HG02798 (cell line): ENCODE data around the gene BABAM2.

ENCODE experiments used
- ATAC-seq: cut with Tn5 transposase; IDR thresholded peaks from one replicate; pipeline ENCODE4 v1.9.1; 2021; ENCODE audit warnings: mild to moderate bottlenecking; ENCODE audit not compliant: unreplicated experiment, poor library complexity

BABAM2 gene

DNA sequence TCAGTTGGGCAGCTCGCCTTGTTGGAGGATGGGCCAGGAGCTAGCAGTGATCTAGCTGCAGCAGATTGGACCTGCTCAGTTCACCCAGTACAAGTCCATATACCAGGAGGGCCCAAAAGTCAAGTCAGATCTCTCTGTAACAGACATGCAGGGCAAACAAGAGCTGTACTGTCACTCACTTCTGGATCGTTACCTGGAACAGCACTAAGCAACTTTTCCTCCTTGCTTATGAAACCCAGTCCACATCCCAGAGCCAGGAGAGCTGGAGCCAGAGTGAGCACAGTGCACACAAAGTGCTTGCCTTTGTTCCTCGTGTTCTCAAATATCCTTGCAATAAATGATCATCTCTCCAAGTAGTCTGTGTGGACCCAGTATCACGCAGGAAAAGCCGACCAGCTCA lies 258.0 kb downstream of the BABAM2 start:
- ATAC-seq = no peak

DNA sequence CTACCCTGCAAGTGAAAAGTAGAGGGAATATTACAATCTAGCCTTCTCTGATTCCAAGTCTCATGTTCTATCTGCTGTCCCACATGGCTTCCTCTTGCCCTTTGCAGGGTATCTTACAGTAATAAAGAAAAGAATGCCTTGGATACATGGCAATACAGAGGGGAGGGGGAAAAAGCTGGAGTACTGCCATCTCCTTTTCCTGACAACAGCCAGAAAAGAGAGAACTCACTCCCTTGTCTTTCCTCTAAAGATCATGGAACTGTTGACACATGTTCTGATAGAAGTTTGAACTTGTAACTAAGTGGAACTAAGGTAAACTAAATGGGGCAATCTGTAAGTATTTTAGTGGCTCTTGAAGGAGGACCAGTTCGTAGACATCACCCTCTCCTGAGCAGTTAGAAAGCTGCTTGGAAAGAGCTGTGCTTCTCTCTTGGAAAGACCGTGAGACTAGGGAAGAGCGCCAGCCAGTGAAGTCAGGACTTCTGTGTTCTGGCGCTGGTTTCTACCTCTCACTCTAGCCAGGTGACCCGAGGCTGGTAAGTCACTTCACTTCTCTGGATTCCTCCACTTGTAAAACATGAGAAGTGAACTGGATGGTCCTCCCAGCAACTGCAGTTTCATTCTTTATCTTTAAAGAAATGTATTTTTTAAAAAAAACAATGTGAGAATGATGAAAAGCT lies 259.8 kb downstream of the BABAM2 start:
- no peak for ATAC-seq

DNA sequence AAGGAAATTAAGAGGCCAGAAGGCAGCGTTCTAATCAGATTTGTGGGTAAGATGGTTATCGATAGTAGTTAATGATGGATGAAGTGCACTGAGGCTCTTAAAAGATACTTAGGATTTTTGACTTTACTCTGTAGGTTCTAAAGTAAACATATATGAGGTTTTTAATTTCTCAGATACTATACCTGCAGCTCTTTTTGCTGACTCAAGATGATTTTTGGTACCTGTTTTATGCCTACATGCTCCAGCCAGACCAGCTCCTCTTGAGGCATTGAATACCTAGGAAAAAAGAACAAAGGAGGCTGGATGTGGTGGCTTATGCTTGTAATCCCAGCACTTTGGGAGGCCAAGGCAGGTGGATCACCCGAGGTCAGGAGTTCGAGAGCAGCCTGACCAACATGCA lies 260.5 kb downstream of the BABAM2 start:
- ATAC-seq = no peak

DNA sequence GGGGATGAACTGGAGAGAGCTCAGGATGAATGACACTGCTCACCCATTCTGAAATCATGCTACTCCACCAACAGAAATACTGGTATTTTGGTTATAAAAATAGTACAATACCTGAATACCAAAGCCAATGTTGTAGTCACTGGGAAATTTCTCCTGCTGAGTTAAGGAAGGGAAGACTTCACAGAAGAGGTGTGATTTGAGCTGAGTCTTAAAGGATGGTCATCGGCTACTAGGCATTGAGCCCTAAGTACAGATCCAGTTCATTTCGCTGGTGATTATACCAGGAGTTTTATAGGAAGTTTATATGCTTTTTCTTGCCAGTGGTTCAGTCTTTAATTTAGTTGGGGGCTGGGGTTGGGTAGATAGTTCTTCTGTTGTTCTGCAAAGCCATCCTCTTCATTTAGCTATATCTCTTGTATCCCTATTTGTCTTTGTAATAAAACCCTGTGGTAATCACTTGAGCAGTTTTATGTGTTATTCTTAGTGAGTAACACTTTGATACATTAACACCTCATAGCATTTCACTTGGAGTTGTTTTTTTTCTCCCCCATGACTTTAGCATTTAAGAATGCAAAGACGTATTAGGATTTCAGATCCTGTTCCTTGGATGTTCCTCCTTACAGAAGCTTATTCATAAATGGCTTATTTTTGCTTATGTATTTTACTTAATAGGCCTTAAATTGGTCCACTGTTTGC lies 262.2 kb downstream of the BABAM2 start:
- ATAC-seq = no peak

GRCh38 chr2:28153851-28154250 lies 263.3 kb downstream of the BABAM2 start:
- ATAC-seq = no peak

GRCh38 chr2:28155086-28155485 lies 264.6 kb downstream of the BABAM2 start:
- ATAC-seq = no peak

DNA sequence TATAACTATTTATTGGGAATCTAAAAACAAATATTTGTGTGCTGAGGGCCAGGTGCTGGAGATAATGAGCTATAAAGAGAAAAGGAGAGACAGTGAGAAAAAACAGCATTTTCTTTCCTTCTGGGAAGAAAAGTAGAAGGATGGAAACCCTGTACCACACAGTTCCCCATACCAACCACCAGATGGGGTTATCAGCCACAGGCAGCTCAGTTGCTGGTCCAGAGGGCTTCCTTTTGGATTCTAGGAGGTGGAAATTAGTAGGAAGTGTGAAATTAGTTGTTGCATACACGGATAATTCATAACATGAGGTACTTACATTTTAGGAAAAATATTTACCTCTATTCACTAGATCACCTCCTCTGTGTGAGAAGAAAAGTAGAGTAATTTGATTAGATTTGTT lies 265.1 kb downstream of the BABAM2 start:
- no peak for ATAC-seq

- no peak for ATAC-seq
Measured at GRCh38 chr2:28158791-28159190, 268.3 kb downstream of the BABAM2 start.

DNA sequence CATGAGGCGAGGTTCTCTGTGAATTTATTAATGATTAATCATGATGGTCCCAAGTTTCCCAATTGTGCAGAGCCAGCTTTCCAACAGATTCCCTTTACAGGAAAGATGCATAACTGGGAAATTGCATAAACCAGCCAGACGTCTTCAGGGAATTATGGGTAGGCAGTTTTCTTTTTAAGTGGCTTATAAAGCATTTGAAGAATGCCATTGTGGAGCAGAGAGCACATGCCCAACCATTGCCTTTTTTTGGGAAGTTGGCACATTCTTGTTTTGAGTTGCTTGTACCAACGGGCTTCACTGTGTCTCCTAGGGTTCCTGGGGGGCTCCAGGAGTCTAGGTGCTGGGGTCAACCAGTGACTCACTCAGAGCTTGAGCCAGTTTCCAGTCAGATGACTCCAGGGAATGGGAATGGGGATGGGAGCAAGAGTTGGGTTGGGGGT lies 270.5 kb downstream of the BABAM2 start:
- ATAC-seq = no peak

DNA sequence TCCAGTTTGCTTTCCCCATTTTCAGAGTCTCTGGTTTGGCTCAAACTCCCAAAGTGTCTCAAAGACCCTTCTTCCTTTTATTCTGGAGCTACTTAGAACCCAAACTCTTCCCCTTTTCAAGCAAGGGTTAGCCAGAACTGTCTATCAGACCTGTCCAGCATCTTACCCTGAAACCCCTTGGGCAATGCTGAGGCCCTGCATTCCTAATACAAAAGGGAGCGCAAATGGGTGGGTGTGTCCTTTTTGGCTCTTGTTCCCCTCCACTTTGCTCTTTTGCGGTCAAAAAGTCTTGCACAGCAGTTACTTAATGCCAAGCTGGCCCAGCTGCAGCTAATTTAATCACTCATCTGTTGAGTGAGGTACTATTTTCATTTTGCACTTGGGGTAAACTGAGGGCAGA lies 270.9 kb downstream of the BABAM2 start:
- ATAC-seq = no peak

DNA sequence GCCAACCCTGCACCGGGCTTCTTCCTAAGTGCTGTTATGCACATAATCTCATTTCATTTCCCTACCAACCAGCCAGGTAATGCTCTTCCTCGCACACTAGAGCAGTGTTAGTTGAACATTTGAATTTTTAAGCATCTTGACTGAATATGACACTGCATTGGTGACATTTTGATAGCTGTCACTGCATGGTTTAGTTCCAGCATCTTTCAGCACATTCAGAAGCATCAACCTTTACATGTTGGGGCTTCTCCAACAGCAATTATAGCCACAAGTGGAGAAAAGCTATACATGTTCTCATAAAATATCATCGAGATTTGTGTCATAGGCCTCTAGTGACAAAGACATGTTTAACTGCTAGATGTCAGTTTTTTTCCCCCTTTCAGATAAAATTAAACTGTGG lies 272.0 kb downstream of the BABAM2 start:
- no peak for ATAC-seq

GRCh38 chr2:28163028-28163427 lies 272.5 kb downstream of the BABAM2 start:
- no peak for ATAC-seq

DNA sequence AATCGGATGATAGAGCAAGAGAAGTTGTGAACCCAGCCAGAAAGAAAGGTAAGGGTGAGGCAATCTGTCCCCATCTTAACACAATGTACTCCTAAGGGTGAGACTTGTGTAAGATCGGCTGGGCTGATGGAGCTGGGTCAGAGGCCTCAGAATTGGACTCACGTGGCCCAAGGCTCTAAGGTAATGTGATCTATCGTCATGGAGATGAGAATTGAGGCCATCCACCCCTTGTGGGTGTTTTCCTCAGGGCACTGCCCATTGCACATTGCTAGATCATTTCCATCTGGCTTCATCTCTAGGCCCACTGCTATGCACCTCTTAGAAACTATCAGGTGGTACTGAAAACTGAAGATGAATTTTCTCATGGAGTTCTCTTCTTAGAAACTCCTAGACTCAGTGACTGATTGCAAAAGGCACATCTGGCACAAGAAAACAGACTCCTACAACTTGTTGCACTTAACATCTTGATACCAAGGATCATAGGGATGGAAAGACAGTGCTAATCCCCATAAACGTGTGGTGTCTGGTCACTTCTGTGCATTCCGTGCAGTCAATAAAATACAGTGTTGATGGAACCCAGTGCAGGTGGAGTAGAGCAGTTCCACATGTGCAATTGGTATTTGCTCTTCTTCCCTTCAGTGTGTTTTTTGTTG lies 273.2 kb downstream of the BABAM2 start:
- ATAC-seq = no peak

DNA sequence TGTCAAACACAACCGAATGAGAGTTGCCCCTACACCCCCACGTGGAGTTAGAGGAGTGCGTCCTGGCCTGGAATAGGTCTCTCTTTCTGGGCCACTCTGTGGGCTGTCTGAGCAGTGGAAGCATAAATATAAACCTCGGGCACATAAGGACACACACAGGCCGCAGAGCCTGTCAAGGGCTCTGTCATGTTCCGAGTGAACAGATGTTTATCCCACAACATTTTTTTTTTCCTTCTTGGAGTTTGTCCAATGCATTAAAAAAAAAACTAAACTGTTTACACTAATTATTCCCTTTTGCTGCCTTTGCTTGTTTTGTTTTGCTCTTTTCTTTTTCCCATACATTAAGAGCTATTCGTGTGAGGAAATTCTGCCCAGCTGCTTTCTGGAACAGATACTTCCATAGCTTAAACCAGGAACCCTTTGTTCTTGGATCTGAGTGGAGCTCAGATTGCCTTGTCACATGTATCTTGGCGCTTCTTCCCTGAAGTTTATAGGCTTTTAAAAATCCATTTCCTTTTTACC lies 273.8 kb downstream of the BABAM2 start:
- no peak for ATAC-seq

- no peak for ATAC-seq
Measured at GRCh38 chr2:28165087-28165635, 274.6 kb downstream of the BABAM2 start.

- no peak for ATAC-seq
Measured at GRCh38 chr2:28166956-28167355, 276.4 kb downstream of the BABAM2 start.

- no peak for ATAC-seq
Measured at GRCh38 chr2:28168376-28168775, 277.8 kb downstream of the BABAM2 start.

DNA sequence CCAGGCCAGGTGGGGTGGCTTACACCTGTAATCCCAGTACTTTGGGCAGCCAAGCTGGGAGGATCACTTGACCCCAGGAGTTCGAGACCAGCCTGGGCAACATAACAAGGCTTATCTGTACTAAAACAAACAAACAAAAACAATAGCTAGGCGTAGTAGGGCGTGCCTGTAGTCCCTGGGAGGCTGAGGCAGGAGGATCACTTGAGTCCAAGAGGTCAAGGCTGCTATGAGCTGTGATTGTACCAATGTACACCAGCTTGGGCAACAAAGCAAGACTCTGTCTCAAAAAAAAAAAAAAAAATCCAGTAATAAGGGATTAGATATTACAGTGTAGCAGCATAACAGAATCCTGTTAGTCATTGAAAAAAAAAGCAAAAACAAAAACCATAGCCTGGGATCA lies 279.0 kb downstream of the BABAM2 start:
- ATAC-seq = no peak

GRCh38 chr2:28172114-28172898 lies 281.8 kb downstream of the BABAM2 start:
- ATAC-seq = no peak

DNA sequence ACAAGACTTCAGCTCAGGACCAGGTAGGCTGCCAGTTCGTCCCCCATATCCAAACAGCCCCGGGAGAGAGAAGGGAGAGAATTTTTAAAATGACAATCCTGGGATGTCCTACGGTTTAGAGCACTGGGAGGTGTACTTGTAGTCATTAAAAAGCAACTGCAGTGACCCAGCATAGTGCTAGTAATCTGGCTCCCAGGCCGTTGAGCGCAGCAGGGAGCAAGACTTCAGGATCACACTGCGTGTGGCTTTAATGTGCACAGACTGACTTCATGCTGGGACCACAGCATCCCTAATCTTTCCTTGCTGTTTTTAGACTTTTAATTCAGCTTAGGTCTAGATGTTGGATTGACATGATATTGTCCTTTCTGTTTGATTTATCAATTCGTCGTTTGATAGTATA lies 282.8 kb downstream of the BABAM2 start:
- ATAC-seq = no peak
